ENCODE results near the gene GUF1.
A peak's percentile ranks its signal among the peaks of the same experiment; 100 is the strongest.
"Not testable (repeated sequence)": the region's sequence is repeated elsewhere in the genome, so short reads cannot be mapped to it uniquely, and the experiment has no call there.

Gene GUF1

DNA sequence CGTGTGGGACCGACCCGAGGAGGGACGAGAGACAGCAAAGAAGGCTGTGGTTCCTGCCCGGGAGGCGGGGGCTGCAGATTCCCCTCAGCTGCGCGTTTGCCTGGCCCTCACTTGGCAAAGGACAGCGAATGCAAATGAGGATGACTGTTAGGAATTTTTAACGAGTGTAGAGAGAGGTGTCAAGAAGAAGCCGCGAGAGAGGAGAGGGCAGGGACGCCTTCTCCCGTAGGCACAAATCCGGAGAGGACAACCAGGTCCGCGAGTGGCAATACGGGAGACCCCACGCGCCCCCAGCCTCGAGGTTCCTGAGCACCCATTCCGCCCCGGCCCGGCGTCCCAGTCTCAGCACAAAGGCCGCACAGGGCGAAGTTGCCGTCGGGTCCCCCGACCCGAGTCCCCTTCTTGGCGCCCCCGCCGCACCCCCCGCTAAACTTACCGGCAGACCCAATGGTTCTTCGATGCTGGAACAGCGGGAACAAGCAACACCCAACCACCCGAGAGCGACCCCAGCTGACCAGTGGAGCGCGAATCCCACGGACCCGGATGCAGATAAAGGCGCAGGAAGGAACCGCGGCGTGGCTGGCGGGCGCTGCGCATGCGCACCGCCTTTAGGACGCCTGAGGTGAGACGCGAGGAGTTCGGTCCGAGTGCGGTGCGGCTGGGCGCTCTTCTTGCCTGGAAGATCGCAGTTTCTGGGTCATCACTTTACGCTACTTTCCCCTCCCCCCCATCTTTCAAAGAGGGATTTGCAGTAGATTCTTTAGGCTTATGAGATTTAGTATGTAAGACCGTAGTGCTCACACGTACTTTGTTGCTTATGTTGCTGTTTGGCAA lies 48.0 kb downstream of the GUF1 start, which contains the start of gene GNPDA2:
GNPDA2 (minus strand) TSS at position 519 of the 834 bp plus-strand sequence. CDS start 4,349 bp downstream, outside the sequence.
- Mint-ChIP-seq H3K4me1 (ENCODE audit: low read depth) (peaks cover 38% of the 10 kb centered on the region), H3K36me3 (no peaks in the 10 kb centered on the region), H3K27me3 (no peaks in the 10 kb centered on the region), H3K4me3 (peak within 1 kb of the TSS; percentile 90), H3K9me3 (ENCODE audit: low read depth) (no peaks in the 10 kb centered on the region), H3K27ac (peak within 1 kb of the TSS; percentile 83)

DNA sequence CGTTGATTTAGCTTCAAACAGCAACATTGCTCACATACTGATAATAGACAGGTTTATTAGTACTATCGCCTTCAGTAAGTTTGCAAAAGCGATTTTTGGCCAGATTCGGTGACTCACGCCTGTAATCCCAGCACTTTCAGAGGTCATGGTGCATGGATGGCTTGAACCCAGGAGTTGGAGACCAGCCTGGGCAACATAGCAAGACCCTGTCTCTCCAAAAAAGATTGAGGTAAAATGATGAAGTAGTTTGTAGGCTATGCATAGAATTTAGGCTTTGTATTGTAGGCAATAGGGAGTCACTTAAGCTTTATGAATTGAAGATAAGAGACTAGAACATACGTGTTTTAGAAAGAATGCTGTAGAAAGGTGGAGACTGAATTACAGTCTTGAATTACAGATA lies 49.3 kb downstream of the GUF1 start:
- no peaks in the 10 kb centered on the region for H3K27me3 Mint-ChIP-seq
- no peak overlapping the region for H3K27ac Mint-ChIP-seq
- H3K4me1 Mint-ChIP-seq (ENCODE audit: low read depth): peaks cover 32% of the 10 kb centered on the region
- peak overlapping the region; percentile 90 for H3K4me3 Mint-ChIP-seq
- no peaks in the 10 kb centered on the region for H3K9me3 Mint-ChIP-seq (ENCODE audit: low read depth)
- H3K36me3 Mint-ChIP-seq: no peaks in the 10 kb centered on the region

DNA sequence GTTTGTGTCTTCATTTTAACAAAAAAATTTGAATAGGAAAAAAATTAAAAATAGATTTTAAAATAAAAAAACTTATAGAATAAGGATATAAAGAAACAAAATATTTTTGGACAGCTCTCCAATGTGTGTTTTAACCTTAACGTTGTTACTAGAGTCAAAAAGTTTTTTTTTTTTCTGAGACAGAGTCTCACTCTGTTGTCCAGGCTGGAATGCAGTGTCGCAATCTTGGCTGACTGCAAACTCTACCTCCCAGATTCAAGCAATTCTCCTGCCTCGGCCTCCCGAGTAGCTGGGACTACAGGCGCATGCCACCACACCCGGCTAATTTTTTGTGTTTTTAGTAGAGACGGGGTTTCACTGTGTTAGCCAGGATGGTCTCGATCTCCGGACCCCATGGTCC lies 50.5 kb downstream of the GUF1 start:
- not testable (repeated sequence) for H3K36me3 Mint-ChIP-seq; H3K9me3 Mint-ChIP-seq (ENCODE audit: low read depth); H3K27me3 Mint-ChIP-seq; H3K27ac Mint-ChIP-seq; H3K4me3 Mint-ChIP-seq
- H3K4me1 Mint-ChIP-seq (ENCODE audit: low read depth): peaks cover 24% of the 10 kb centered on the region

DNA sequence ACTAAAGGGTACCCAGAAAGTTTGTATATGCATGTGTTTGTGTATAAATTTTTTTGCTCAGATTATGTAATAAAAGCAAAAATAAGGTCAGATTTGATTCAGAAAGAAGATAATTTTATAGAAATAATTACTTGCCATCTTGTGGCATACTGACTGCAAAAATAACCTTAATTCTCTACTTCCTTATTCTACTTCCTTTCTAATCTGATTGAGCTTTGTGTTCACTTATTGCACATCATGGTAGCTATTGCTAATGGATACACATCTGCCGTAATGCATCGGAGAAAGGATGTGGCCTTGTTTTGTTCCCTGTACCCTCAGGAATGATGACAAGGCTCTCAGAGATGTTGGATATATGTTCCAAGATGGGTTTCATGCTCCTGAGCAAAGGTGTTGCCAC lies 58.7 kb downstream of the GUF1 start:
- Mint-ChIP-seq H3K36me3 (peaks cover 3% of the 10 kb centered on the region), H3K9me3 (ENCODE audit: low read depth) (no peaks in the 10 kb centered on the region), H3K4me3 (no peak overlapping the region), H3K27me3 (peaks cover 18% of the 10 kb centered on the region), H3K27ac (no peak overlapping the region), H3K4me1 (ENCODE audit: low read depth) (no peaks in the 10 kb centered on the region)

DNA sequence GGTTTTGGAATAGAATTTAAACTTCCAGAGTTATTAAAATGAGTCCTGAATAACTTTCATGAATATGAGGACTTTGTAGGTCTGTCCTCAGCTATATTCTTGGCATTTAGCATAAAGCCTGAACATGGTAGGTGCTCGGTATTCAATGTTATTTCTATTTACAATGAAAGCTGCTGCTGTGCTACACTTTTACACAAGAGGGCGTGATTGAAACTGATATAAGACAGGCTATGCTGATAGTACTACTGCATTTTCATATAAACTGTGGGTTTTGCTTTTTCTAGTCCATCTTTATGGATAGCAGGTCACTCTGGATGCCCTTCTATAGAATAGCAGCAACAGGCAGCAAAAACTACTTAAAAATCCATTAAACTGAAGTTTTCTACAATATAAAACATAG lies 60.4 kb downstream of the GUF1 start:
- Mint-ChIP-seq H3K36me3 (peaks cover 3% of the 10 kb centered on the region), H3K27me3 (peaks cover 18% of the 10 kb centered on the region), H3K9me3 (ENCODE audit: low read depth) (no peaks in the 10 kb centered on the region), H3K27ac (no peak overlapping the region), H3K4me1 (ENCODE audit: low read depth) (no peaks in the 10 kb centered on the region), H3K4me3 (no peak overlapping the region)

DNA sequence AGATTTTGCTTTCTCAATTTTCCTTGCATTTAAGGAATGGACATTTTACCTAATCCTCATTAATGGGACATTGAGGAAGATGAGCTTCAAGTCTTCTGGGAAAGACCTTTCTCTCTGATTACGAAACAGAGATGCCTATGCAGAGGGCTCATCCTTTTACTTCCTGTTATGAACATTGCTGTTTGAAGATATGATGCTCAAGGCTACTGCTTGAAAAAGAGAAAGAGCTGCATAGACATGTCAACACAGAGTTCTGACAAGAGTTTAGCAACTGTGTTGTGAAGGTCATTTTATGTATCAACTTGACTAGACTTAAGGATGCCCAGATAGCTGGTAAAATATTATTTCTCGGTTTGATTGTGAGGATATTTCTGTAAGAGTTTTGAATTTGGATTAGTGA lies 62.0 kb downstream of the GUF1 start:
- Mint-ChIP-seq H3K27ac (no peak overlapping the region), H3K4me1 (ENCODE audit: low read depth) (no peaks in the 10 kb centered on the region), H3K36me3 (no peaks in the 10 kb centered on the region), H3K27me3 (peaks cover 8% of the 10 kb centered on the region), H3K4me3 (no peak overlapping the region), H3K9me3 (ENCODE audit: low read depth) (no peaks in the 10 kb centered on the region)

Measured in activated naive CD8-positive, alpha-beta T cell (primary cell).